Colonic mucosa (tissue), 4 donors: Measurements from ENCODE around the gene COMT. TPM values are rescaled to one million over a fixed set of nuclear protein-coding genes. Genes with fewer than 3 reads are reported as not detected.

Experiments used
- DNase-seq: peaks from one replicate; pipeline ENCODE4 v3.0.0-alpha.2; 2020
- H3K27ac ChIP-seq: fragments of 200-600 bp; one replicate; pipeline ENCODE4 v1.8.0; 2021
- H3K27me3 ChIP-seq: fragments of 200-600 bp; one replicate; pipeline ENCODE4 v1.8.0; 2021
- H3K36me3 ChIP-seq: fragments of 200-600 bp; one replicate; pipeline ENCODE4 v1.8.0; 2021
- H3K4me1 ChIP-seq: fragments of 200-600 bp; one replicate; pipeline ENCODE4 v1.8.0; 2021; ENCODE audit warnings: mild to moderate bottlenecking
- H3K4me3 ChIP-seq: fragments of 200-600 bp; one replicate; pipeline ENCODE4 v1.8.0; 2021
- H3K9ac ChIP-seq, 2 donors: one replicate each; pipeline ENCODE4 v1.7.0; 2013; ENCODE audit warnings: control low read depth in 2 of 2, low read depth in 2 of 2, low read length in 2 of 2
- H3K9me3 ChIP-seq: fragments of 200-600 bp; one replicate; pipeline ENCODE4 v1.8.0; 2021
- CTCF ChIP-seq: fragments of 200-600 bp; IDR thresholded peaks from one replicate; pipeline ENCODE4 v1.8.0; 2022; ENCODE audit warnings: antibody characterized with exemption, mild to moderate bottlenecking
- intact Hi-C: fragments of 100-400 bp; cut with DNase I; formaldehyde crosslinking; loops from one replicate; pipeline ENCODE4 v1.14.1; 2022
- total RNA-seq, 2 donors: library from RNA; stranded (reverse); fragmentation: NEBNext Ultra II Directional in 1 of 2; extraction: Animal tissue kit (Norgen Biotek cat#: 25700) in 1 of 2; gene quantifications; one replicate each; pipeline ENCODE4 v1.2.1, GENCODE V29; 2021
- donor health status: healthy.
- donor health status: DM: no; HTN: no; CAD: no.
- donor health status: DM: no; HTN: no; CAD: no.

Gene COMT
- total RNA-seq, 2 donors from 2014 or later = 70.0 to 125 TPM

GRCh38 chr22:19965771-19966709 is 24.5 kb downstream of the COMT start:
- no peaks in the 10 kb centered on the region for H3K9me3 ChIP-seq
- H3K27ac ChIP-seq = no peak overlapping the region
- no peak for DNase-seq
- H3K27me3 ChIP-seq = no peaks in the 10 kb centered on the region
- H3K4me1 ChIP-seq = peaks cover 10% of the 10 kb centered on the region
- H3K9ac ChIP-seq = no peak overlapping the region
- TF ChIP-seq CTCF = no peak
- intact Hi-C loops = loop anchor here (10.0 kb wide), 1 partner anchor 149 kb away; the partner anchor contains the start of genes RANBP1 and TRMT2A
- no peak overlapping the region for H3K4me3 ChIP-seq
- H3K36me3 ChIP-seq = no peaks in the 10 kb centered on the region

- H3K36me3 ChIP-seq = no peaks in the 10 kb centered on the region
- no peaks in the 10 kb centered on the region for H3K9me3 ChIP-seq
- no peak for DNase-seq
- no peak overlapping the region for H3K27ac ChIP-seq
- no peak for TF ChIP-seq CTCF
- no peak overlapping the region for H3K9ac ChIP-seq
- no peak overlapping the region for H3K4me3 ChIP-seq
- H3K4me1 ChIP-seq = peaks cover 8% of the 10 kb centered on the region
- H3K27me3 ChIP-seq = no peaks in the 10 kb centered on the region
- intact Hi-C loops = loop anchor here (10.0 kb wide), 1 partner anchor 148 kb away; the partner anchor contains the start of genes RANBP1 and TRMT2A
Observed at GRCh38 chr22:19966908-19967750, 25.6 kb downstream of the COMT start.

- DNase-seq = no peak
- Histone ChIP-seq H3K4me3 (no peak overlapping the region), H3K36me3 (no peaks in the 10 kb centered on the region), H3K9ac (no peak overlapping the region), H3K9me3 (no peaks in the 10 kb centered on the region), H3K27me3 (no peaks in the 10 kb centered on the region), H3K27ac (no peak overlapping the region), H3K4me1 (peaks cover under 1% of the 10 kb centered on the region)
- intact Hi-C loops = loop anchor here (10.0 kb wide), 1 partner anchor 147 kb away; the partner anchor contains the start of genes RANBP1 and TRMT2A
- TF ChIP-seq CTCF = no peak
Observed at GRCh38 chr22:19967850-19968449, 26.4 kb downstream of the COMT start.

GRCh38 chr22:19968450-19968891 is 26.9 kb downstream of the COMT start:
- no peak for TF ChIP-seq CTCF
- Histone ChIP-seq H3K9me3 (no peaks in the 10 kb centered on the region), H3K27ac (no peak overlapping the region), H3K36me3 (no peaks in the 10 kb centered on the region), H3K9ac (no peak overlapping the region), H3K4me3 (no peak overlapping the region), H3K4me1 (no peaks in the 10 kb centered on the region), H3K27me3 (no peaks in the 10 kb centered on the region)
- no peak for DNase-seq
- intact Hi-C loops = loop anchor here (10.0 kb wide), 1 partner anchor 146 kb away; the partner anchor contains the start of genes RANBP1 and TRMT2A
